KMS-11 (cell line): Measurements from ENCODE around the gene CD3D.

Source experiments
- H2AFZ ChIP-seq: fragments of 200-600 bp; sonication (generic); 2 replicates; pipeline ENCODE4 v1.6.1; 2016; ENCODE audit warnings: antibody characterized with exemption, mixed run types, low read depth
- H3K27ac ChIP-seq: fragments of 200-600 bp; sonication (generic); 2 replicates; pipeline ENCODE4 v1.6.1; 2016; ENCODE audit warnings: mild to moderate bottlenecking, mixed run types
- H3K27me3 ChIP-seq: fragments of 200-600 bp; sonication (generic); 2 replicates; pipeline ENCODE4 v1.6.1; 2017; ENCODE audit warnings: mild to moderate bottlenecking, low read depth, mixed run types, moderate library complexity; ENCODE audit not compliant: insufficient read depth
- H3K36me3 ChIP-seq: fragments of 200-600 bp; sonication (generic); 2 replicates; pipeline ENCODE4 v1.6.1; 2017; ENCODE audit warnings: mild to moderate bottlenecking, mixed run types; ENCODE audit not compliant: insufficient read depth
- H3K4me1 ChIP-seq: fragments of 200-600 bp; sonication (generic); 2 replicates; pipeline ENCODE4 v1.6.1; 2016; ENCODE audit warnings: mild to moderate bottlenecking, low read depth, mixed run types; ENCODE audit not compliant: poor library complexity, severe bottlenecking
- H3K4me2 ChIP-seq: fragments of 200-600 bp; sonication (generic); 2 replicates; pipeline ENCODE4 v1.7.0; 2016; ENCODE audit warnings: mild to moderate bottlenecking, mixed run types
- H3K4me3 ChIP-seq: fragments of 200-600 bp; sonication (generic); IDR thresholded peaks from 2 replicates; pipeline ENCODE4 v1.6.1; 2017; ENCODE audit warnings: low read depth, low read length, mixed read lengths; ENCODE audit not compliant: insufficient read depth
- H3K79me2 ChIP-seq: fragments of 200-600 bp; sonication (generic); 2 replicates; pipeline ENCODE4 v1.6.1; 2016; ENCODE audit warnings: low read depth, mixed run types; ENCODE audit not compliant: insufficient read depth
- H3K9ac ChIP-seq: fragments of 200-600 bp; sonication (generic); 2 replicates; pipeline ENCODE4 v1.6.1; 2016; ENCODE audit warnings: mild to moderate bottlenecking, mixed run types
- H4K20me1 ChIP-seq: fragments of 200-600 bp; sonication (generic); 2 replicates; pipeline ENCODE4 v1.6.1; 2016; ENCODE audit warnings: mild to moderate bottlenecking, mixed run types; ENCODE audit not compliant: insufficient read depth
- CTCF ChIP-seq: fragments of 200-600 bp; sonication (generic); conservative IDR thresholded peaks from 2 replicates; pipeline ENCODE4 v1.6.1; 2017; ENCODE audit warnings: low read depth, mild to moderate bottlenecking, antibody characterized with exemption, low read length, moderate library complexity, mixed read lengths

CD3D gene

GRCh38 chr11:118343981-118344515, 1.5 kb upstream of the CD3D start, which contains the start of gene CD3G:
CD3G (plus strand) TSS chr11:118344344; CDS start chr11:118344424, 80 bp downstream.
- Histone ChIP-seq H3K36me3 (no peaks in the 10 kb centered on the region), H3K9ac (no peak within 1 kb of the TSS), H3K4me1 (no peaks in the 10 kb centered on the region), H3K4me3 (no peak within 1 kb of the TSS), H4K20me1 (no peaks in the 10 kb centered on the region), H3K27ac (no peak within 1 kb of the TSS), H2AFZ (no peak within 1 kb of the TSS), H3K79me2 (no peaks in the 10 kb centered on the region), H3K4me2 (no peak within 1 kb of the TSS), H3K27me3 (no peaks in the 10 kb centered on the region)
- TF ChIP-seq CTCF = no peak

- H4K20me1 ChIP-seq = no peaks in the 10 kb centered on the region
- no peak overlapping the region for H3K9ac ChIP-seq
- no peak overlapping the region for H3K4me3 ChIP-seq
- H3K79me2 ChIP-seq = no peaks in the 10 kb centered on the region
- TF ChIP-seq CTCF = no peak
- H3K4me1 ChIP-seq = peaks cover 5% of the 10 kb centered on the region
- no peak overlapping the region for H3K4me2 ChIP-seq
- no peak overlapping the region for H3K27ac ChIP-seq
- no peaks in the 10 kb centered on the region for H3K27me3 ChIP-seq
- no peak overlapping the region for H2AFZ ChIP-seq
- H3K36me3 ChIP-seq = no peaks in the 10 kb centered on the region
Observed at GRCh38 chr11:118343248-118343647, 743 bp upstream of the CD3D start.

DNA sequence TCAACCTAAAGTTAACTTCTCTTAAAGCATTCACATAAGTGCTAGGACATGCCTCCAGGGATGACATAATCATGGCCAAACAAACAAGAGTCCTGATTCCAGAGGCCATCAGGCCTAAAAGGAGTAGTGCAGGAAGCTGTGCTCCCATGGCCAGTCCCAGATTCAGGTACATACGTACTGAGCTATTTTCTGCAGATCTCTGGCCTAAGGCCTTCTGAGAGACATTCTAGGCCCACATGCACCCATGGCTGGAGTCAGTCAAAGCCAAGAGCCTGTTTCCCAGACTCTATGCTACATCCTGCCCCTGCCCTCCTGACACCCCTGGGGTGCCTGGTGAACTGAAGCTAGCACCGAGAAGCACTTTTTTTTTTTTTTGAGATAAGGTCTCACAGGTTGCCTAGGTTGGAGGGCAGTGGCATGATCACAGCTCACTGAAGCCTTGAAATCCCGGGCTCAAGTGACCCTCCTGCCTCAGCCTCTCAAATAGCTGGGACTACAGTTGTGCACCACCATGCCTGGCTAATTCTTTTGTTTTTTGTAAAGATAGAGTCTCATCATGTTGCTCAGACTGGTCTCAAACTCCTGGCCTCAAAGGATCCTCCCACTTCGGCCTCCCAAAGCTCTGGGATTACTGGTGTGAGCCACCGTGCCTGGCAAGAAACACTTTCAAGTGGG, 553 bp downstream of the CD3D start:
- TF ChIP-seq CTCF = no peak
- no peaks in the 10 kb centered on the region for H3K79me2 ChIP-seq
- no peak overlapping the region for H2AFZ ChIP-seq
- no peaks in the 10 kb centered on the region for H3K27me3 ChIP-seq
- no peak overlapping the region for H3K4me3 ChIP-seq
- peaks cover 5% of the 10 kb centered on the region for H3K4me1 ChIP-seq
- no peak overlapping the region for H3K27ac ChIP-seq
- H4K20me1 ChIP-seq = no peaks in the 10 kb centered on the region
- no peaks in the 10 kb centered on the region for H3K36me3 ChIP-seq
- H3K4me2 ChIP-seq = no peak overlapping the region
- no peak overlapping the region for H3K9ac ChIP-seq

DNA sequence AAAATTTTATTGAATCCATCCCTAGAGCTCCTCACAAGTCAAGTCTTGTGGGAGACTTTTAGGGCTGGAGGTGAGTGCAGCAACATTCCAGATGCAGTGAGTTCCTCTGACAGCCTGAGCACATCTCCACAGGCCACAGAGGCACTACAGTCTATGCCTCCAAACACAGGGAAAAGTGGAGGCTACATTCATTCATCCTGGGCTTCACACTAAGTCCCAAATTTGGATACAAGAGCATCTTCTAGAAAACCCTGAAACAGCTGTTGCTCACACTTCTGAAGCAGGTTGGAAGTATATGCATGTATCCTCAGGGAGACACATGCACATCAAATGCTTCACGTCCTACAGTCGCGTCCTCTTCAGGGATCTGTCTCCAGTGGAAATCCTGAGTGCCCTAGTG, 1.2 kb downstream of the CD3D start:
- Histone ChIP-seq H3K4me2 (no peak overlapping the region), H3K4me1 (peaks cover 5% of the 10 kb centered on the region), H3K79me2 (no peaks in the 10 kb centered on the region), H3K4me3 (no peak overlapping the region), H3K27ac (no peak overlapping the region), H4K20me1 (no peaks in the 10 kb centered on the region), H3K9ac (no peak overlapping the region), H2AFZ (no peak overlapping the region), H3K27me3 (no peaks in the 10 kb centered on the region), H3K36me3 (no peaks in the 10 kb centered on the region)
- no peak for TF ChIP-seq CTCF
